ENCODE data around the gene DCANP1.
"Not testable (repeated sequence)": the region's sequence is repeated elsewhere in the genome, so short reads cannot be mapped to it uniquely, and the experiment has no call there.

The DCANP1 gene

GRCh38 chr5:135447298-135447929, at the start of gene DCANP1:
Gene DCANP1 (minus strand): TSS chr5:135447348. CDS start chr5:135447108, 240 bp downstream.
- no peak for DNase-seq (ENCODE audit: low read depth in 2 of 2, low spot score in 1 of 2)

GRCh38 chr5:135495531-135495930, 48.4 kb upstream of the DCANP1 start:
- not testable (repeated sequence) for DNase-seq (ENCODE audit: low read depth in 2 of 2, low spot score in 1 of 2)

GRCh38 chr5:135494196-135494595, 47.0 kb upstream of the DCANP1 start:
- no peak for DNase-seq (ENCODE audit: low read depth in 2 of 2, low spot score in 1 of 2)

- no peak for DNase-seq (ENCODE audit: low read depth in 2 of 2, low spot score in 1 of 2)
Measured at GRCh38 chr5:135493406-135494180, 46.4 kb upstream of the DCANP1 start.

GRCh38 chr5:135492319-135492626, 45.1 kb upstream of the DCANP1 start:
- no peak for DNase-seq (ENCODE audit: low read depth in 2 of 2, low spot score in 1 of 2)

- DNase-seq (ENCODE audit: low read depth in 2 of 2, low spot score in 1 of 2): no peak
Measured at GRCh38 chr5:135491552-135492318, 44.6 kb upstream of the DCANP1 start.

GRCh38 chr5:135491038-135491551, 43.9 kb upstream of the DCANP1 start:
- DNase-seq (ENCODE audit: low read depth in 2 of 2, low spot score in 1 of 2): no peak

GRCh38 chr5:135490245-135491037, 43.3 kb upstream of the DCANP1 start:
- no peak for DNase-seq (ENCODE audit: low read depth in 2 of 2, low spot score in 1 of 2)

- no peak for DNase-seq (ENCODE audit: low read depth in 2 of 2, low spot score in 1 of 2)
Measured at GRCh38 chr5:135489466-135490244, 42.5 kb upstream of the DCANP1 start.

GRCh38 chr5:135488727-135489465, 41.7 kb upstream of the DCANP1 start:
- DNase-seq (ENCODE audit: low read depth in 2 of 2, low spot score in 1 of 2): no peak

GRCh38 chr5:135487839-135488514, 40.8 kb upstream of the DCANP1 start:
- DNase-seq (ENCODE audit: low read depth in 2 of 2, low spot score in 1 of 2): no peak

- DNase-seq (ENCODE audit: low read depth in 2 of 2, low spot score in 1 of 2): no peak
Measured at GRCh38 chr5:135487037-135487395, 39.9 kb upstream of the DCANP1 start.

GRCh38 chr5:135486131-135487036, 39.2 kb upstream of the DCANP1 start:
- no peak for DNase-seq (ENCODE audit: low read depth in 2 of 2, low spot score in 1 of 2)

- no peak for DNase-seq (ENCODE audit: low read depth in 2 of 2, low spot score in 1 of 2)
Measured at GRCh38 chr5:135484674-135485086, 37.5 kb upstream of the DCANP1 start.

- no peak for DNase-seq (ENCODE audit: low read depth in 2 of 2, low spot score in 1 of 2)
Measured at GRCh38 chr5:135483254-135483653, 36.1 kb upstream of the DCANP1 start.

GRCh38 chr5:135482381-135482933, 35.3 kb upstream of the DCANP1 start:
- no peak for DNase-seq (ENCODE audit: low read depth in 2 of 2, low spot score in 1 of 2)

- DNase-seq (ENCODE audit: low read depth in 2 of 2, low spot score in 1 of 2): no peak
Measured at GRCh38 chr5:135481909-135482311, 34.8 kb upstream of the DCANP1 start.

- no peak for DNase-seq (ENCODE audit: low read depth in 2 of 2, low spot score in 1 of 2)
Measured at GRCh38 chr5:135481387-135481786, 34.2 kb upstream of the DCANP1 start.

Data from stimulated activated CD8-positive, alpha-beta memory T cell treated with anti-CD3 and anti-CD28 coated beads, Interleukin-4, amount 100 ng/mL, for 1 hour (primary cell).